Peyer's patch (tissue), 4 donors: ENCODE measurements around the gene PLEKHA7.

Experiments
- CTCF ChIP-seq, 6 experiments: fragments of 450-650 bp in 4 of 6; fragments of 200-600 bp in 2 of 6; sonication (generic) in 1 of 6; IDR thresholded peaks; one replicate each; pipeline ENCODE4 v1.5.1; 2017 to 2019; ENCODE audit warnings: antibody characterized with exemption in 6 of 6, mild to moderate bottlenecking in 3 of 6, moderate library complexity in 1 of 6
- POLR2A ChIP-seq, 2 donors: fragments of 450-650 bp; IDR thresholded peaks; one replicate each; pipeline ENCODE4 v1.5.1; 2017; ENCODE audit warnings: antibody characterized with exemption in 2 of 2, mild to moderate bottlenecking in 2 of 2, moderate library complexity in 2 of 2

GRCh38 chr11:16789560-16790485, 224.4 kb downstream of the PLEKHA7 start:
- TF ChIP-seq POLR2A (IDR thresholded peaks at IDR 0.05): no peak
- no peak for TF ChIP-seq CTCF (IDR thresholded peaks at IDR 0.05)
